HG02571 (cell line): ENCODE results near the gene GNAO1.

Experiments used
- ATAC-seq: cut with Tn5 transposase; IDR thresholded peaks from one replicate; pipeline ENCODE4 v1.9.1; 2021; ENCODE audit warnings: mild to moderate bottlenecking, moderate library complexity; ENCODE audit not compliant: unreplicated experiment

GNAO1 gene

GRCh38 chr16:56197192-56197992 is 6.1 kb downstream of the GNAO1 start:
- ATAC-seq = no peak

GRCh38 chr16:56198006-56198754 is 6.9 kb downstream of the GNAO1 start:
- ATAC-seq = no peak

GRCh38 chr16:56198755-56199114 is 7.4 kb downstream of the GNAO1 start:
- ATAC-seq = no peak

- ATAC-seq = no peak
Observed at GRCh38 chr16:56199164-56199563, 7.9 kb downstream of the GNAO1 start.

GRCh38 chr16:56201030-56201429 is 9.7 kb downstream of the GNAO1 start:
- ATAC-seq = no peak

GRCh38 chr16:56202036-56202435 is 10.7 kb downstream of the GNAO1 start:
- no peak for ATAC-seq

- peak; percentile 54 for ATAC-seq
Observed at GRCh38 chr16:56203052-56203451, 11.8 kb downstream of the GNAO1 start.

- no peak for ATAC-seq
Observed at GRCh38 chr16:56204816-56205215, 13.5 kb downstream of the GNAO1 start.

GRCh38 chr16:56206951-56207350 is 15.7 kb downstream of the GNAO1 start:
- ATAC-seq = no peak

GRCh38 chr16:56207421-56207820 is 16.1 kb downstream of the GNAO1 start:
- no peak for ATAC-seq

GRCh38 chr16:56211435-56211981 is 20.2 kb downstream of the GNAO1 start:
- ATAC-seq = no peak

- ATAC-seq = no peak
Observed at GRCh38 chr16:56212144-56212543, 20.9 kb downstream of the GNAO1 start.

- no peak for ATAC-seq
Observed at GRCh38 chr16:56221995-56222394, 30.7 kb downstream of the GNAO1 start.

- ATAC-seq = no peak
Observed at GRCh38 chr16:56222474-56222997, 31.2 kb downstream of the GNAO1 start.

- no peak for ATAC-seq
Observed at GRCh38 chr16:56225017-56225742, 33.9 kb downstream of the GNAO1 start.

GRCh38 chr16:56226187-56226586 is 34.9 kb downstream of the GNAO1 start:
- ATAC-seq = no peak

GRCh38 chr16:56226845-56227525 is 35.7 kb downstream of the GNAO1 start:
- no peak for ATAC-seq

GRCh38 chr16:56227936-56228335 is 36.6 kb downstream of the GNAO1 start:
- no peak for ATAC-seq

- ATAC-seq = no peak
Observed at GRCh38 chr16:56228476-56228875, 37.2 kb downstream of the GNAO1 start.

- ATAC-seq = no peak
Observed at GRCh38 chr16:56233795-56234566, 42.7 kb downstream of the GNAO1 start.
